ENCODE data around the gene ADGRB3. TPM values are rescaled to one million over a fixed set of nuclear protein-coding genes. Genes with fewer than 3 reads are reported as not detected.

The ADGRB3 gene
- total RNA-seq, 4 donors from 2014 or later: 1.6 to 2.6 (median 1.8) TPM

- TF ChIP-seq CTCF (IDR thresholded peaks at IDR 0.05; ENCODE audit: low read depth): no peak
Observed at GRCh38 chr6:68754681-68755213, 119.7 kb downstream of the ADGRB3 start.

- no peak for TF ChIP-seq CTCF (IDR thresholded peaks at IDR 0.05; ENCODE audit: low read depth)
Observed at GRCh38 chr6:68756454-68757375, 121.6 kb downstream of the ADGRB3 start.

GRCh38 chr6:68757821-68758220, 122.7 kb downstream of the ADGRB3 start:
- TF ChIP-seq CTCF (IDR thresholded peaks at IDR 0.05; ENCODE audit: low read depth): no peak

- TF ChIP-seq CTCF (IDR thresholded peaks at IDR 0.05; ENCODE audit: low read depth): no peak
Observed at GRCh38 chr6:68758559-68758958, 123.5 kb downstream of the ADGRB3 start.

GRCh38 chr6:68760485-68760884, 125.4 kb downstream of the ADGRB3 start:
- TF ChIP-seq CTCF (IDR thresholded peaks at IDR 0.05; ENCODE audit: low read depth): no peak

DNA sequence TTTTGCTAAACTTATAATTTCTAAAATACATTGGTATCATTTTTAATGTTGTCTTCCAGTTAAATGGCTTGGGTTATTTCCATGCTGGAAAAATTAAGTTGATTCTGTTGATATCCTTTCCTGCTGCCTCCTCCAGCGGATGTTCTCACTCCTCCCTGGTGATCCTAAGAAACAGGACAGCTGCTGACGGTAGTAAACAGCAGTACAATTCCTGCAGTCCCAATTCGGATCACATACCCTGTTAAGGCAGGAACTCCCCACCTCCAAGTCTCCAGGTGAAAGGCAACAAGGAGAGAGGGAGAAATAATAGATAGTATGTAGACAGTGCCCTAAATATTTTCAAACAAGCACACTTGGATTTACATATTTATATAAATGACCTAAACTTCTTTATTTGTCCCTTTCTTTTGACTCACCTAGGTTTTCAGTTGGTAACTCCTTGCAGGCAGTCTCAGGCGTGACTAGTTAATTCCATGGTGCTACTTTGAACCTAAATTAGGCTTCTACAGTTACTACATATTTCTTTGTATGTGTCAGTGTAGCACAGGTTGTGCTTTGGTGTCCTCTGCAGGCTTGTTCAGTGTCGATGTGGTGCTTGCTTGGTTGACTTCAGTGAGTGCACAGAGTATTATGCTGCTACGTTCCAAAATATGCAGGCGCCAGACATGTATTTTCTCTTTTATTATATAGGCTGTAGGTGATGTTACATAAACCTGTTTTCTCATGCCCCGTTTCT, 126.0 kb downstream of the ADGRB3 start:
- TF ChIP-seq CTCF (IDR thresholded peaks at IDR 0.05; ENCODE audit: low read depth): no peak

GRCh38 chr6:68761985-68762384, 126.9 kb downstream of the ADGRB3 start:
- no peak for TF ChIP-seq CTCF (IDR thresholded peaks at IDR 0.05; ENCODE audit: low read depth)

Measured in subcutaneous adipose tissue (tissue), 4 donors.